GM19438 (cell line): ENCODE measurements around the gene TREML1.
"Not testable (repeated sequence)": the region's sequence is repeated elsewhere in the genome, so short reads cannot be mapped to it uniquely, and the experiment has no call there.

ENCODE experiments used
- ATAC-seq: cut with Tn5 transposase; IDR thresholded peaks from one replicate; pipeline ENCODE4 v1.9.1; 2021; ENCODE audit warnings: low read depth; ENCODE audit not compliant: unreplicated experiment

The TREML1 gene

DNA sequence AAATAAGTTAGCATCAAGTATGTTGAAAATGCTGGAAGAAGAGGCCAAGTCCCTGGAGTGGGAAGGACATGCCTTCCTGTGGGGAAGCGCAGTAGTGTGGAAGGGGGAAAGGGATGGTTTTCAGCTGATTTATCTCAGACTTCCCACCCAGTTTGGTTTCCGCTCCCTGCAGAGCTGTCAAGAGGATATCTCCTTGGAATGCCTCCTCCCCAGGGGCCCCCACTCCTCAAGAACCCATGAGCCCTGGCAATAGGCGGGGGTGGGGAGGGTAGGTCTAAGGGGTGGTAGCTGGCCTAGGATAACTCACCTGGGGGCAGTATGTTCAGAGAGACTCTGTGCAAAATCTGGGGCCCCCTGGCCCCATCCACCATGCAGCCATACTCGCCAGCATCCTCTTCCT lies 696 bp downstream of the TREML1 start:
- ATAC-seq: no peak

DNA sequence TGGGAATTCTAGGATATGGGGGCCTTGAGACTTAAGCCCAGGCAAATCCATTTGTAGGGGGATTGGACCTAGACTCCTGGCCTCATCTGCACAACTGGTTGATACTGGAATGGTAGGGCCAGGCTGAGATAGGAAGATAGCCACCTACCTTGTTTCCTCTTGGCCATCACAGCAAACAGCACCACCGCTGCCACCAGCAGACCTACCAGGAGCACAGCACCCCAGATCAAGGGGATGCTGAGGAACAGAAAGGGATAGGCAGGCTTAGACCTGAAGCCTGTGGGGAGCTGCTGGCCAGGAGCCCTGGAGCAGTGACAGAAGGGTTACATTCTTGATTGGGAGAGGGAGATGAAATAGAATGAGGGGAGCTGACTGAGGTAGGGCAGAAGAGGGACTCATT lies 3.5 kb downstream of the TREML1 start:
- no peak for ATAC-seq

DNA sequence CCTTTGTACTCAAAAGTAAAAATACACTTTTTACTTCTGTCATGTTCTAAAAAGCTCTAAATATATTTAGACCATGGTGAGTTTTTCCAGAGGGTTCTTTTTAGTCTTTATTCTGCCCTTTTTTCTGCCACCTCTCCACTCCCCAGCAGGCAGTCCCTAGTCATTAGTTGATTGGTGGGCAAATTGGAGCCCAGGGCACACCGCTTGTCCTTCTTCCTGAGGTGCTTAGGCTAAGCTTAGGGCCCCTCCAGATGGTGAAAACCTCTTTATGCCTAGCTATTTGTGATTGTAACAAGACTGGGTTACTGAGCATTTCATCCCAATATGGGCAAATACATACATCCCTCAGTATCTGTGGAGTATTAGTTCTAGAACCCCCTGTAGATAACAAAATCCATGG lies 6.2 kb downstream of the TREML1 start:
- ATAC-seq: no peak

GRCh38 chr6:41136911-41137310 lies 17.2 kb downstream of the TREML1 start:
- ATAC-seq: no peak

- ATAC-seq: no peak
Observed at GRCh38 chr6:41135062-41135832, 18.9 kb downstream of the TREML1 start.

- ATAC-seq: no peak
Observed at GRCh38 chr6:41132254-41132653, 21.9 kb downstream of the TREML1 start.

DNA sequence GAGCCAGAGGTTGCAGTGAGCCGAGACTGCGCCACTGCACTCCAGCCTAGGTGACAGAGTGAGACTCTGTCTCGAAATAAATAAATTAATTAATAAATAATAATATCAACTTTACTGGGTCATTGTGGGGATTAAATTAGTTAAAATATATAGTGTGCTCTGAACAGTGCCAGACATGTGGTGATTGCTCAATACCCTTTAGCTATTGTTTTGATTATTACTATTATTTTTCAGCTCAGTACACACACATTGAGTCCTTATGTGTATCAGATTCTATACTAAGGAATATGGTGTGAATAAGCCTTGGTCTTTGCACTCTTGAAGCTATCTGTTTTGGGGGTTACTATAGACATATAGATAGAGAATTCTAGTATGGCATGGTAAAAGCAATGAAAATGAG lies 28.9 kb downstream of the TREML1 start:
- no peak for ATAC-seq

- ATAC-seq: no peak
Observed at GRCh38 chr6:41122918-41123317, 31.2 kb downstream of the TREML1 start.

- ATAC-seq: no peak
Observed at GRCh38 chr6:41122373-41122772, 31.8 kb downstream of the TREML1 start.

GRCh38 chr6:41120058-41120457 lies 34.1 kb downstream of the TREML1 start:
- ATAC-seq: no peak

- ATAC-seq: no peak
Observed at GRCh38 chr6:41119508-41119907, 34.6 kb downstream of the TREML1 start.

DNA sequence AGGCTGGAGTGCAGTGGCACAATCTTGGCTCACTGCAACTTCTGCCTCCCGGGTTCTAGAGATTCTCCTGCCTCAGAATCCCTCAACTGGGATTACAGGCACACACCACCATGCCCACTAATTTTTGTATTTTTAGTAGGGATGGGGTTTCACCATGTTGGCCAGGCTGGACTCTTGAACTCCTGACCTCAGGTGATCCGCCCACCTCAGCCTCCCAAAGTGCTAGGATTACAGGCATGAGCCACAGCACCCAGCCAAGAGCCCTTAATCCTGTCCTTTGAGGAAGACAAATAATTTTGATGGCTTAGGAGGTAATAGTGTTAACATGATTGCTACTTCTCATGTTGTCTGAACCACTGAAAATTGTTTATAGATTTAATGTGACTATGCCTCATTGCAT lies 39.1 kb downstream of the TREML1 start:
- not testable (repeated sequence) for ATAC-seq

GRCh38 chr6:41111017-41111416 lies 43.1 kb downstream of the TREML1 start:
- no peak for ATAC-seq

- ATAC-seq: no peak
Observed at GRCh38 chr6:41103847-41104246, 50.3 kb downstream of the TREML1 start.

- no peak for ATAC-seq
Observed at GRCh38 chr6:41100871-41101287, 53.3 kb downstream of the TREML1 start.
